ENCODE data around the gene ACOT4. TPM values are rescaled to one million over a fixed set of nuclear protein-coding genes. Genes with fewer than 3 reads are reported as not detected.
"Not testable (repeated sequence)": the region's sequence is repeated elsewhere in the genome, so short reads cannot be mapped to it uniquely, and the experiment has no call there.

The ACOT4 gene
- total RNA-seq = under 1 TPM in 6 of 8 experiments, not detected in 2; 0.16 to 0.52 (median 0.43) TPM

GRCh38 chr14:73591690-73592449 lies at the start of gene ACOT4:
Gene ACOT4 (plus strand): TSS chr14:73591873. CDS start chr14:73591960, 87 bp downstream.
- WGBS, 10 experiments = 2 to 16% (median 14%) methylated on average over 5 to 14 of the region's 89 CpGs; no CpG with 5 or more reads in 5 of the 10 experiments
- in situ Hi-C loops (cut with MboI; ENCODE audit: low pct_unique_long_range_greater_than_20kb in 2 of 9, low sequenced_read_pairs in 9 of 9, unreplicated experiment in 9 of 9) = no loop called here
- peak in 7 of 8 experiments; percentile 37 to 82 (median 62) for ATAC-seq (replicated peaks in 6 of 8)
- H3K4me1 ChIP-seq (replicated peaks in 1 of 2) = no peaks in the 10 kb centered on the region
- peak within 1 kb of the TSS; percentile 23 to 40 (median 34) for H3K4me3 ChIP-seq
- H3K27ac ChIP-seq = no peak within 1 kb of the TSS

GRCh38 chr14:73542961-73543360 lies 48.7 kb upstream of the ACOT4 start:
- ATAC-seq (replicated peaks in 6 of 8); H3K27ac ChIP-seq; H3K4me1 ChIP-seq (replicated peaks in 1 of 2); in situ Hi-C loops (cut with MboI; ENCODE audit: low pct_unique_long_range_greater_than_20kb in 2 of 9, low sequenced_read_pairs in 9 of 9, unreplicated experiment in 9 of 9); H3K4me3 ChIP-seq: not testable (repeated sequence)
- WGBS, 10 experiments = no CpG with 5 or more reads among the region's 7 CpGs

- in situ Hi-C loops (cut with MboI; ENCODE audit: low pct_unique_long_range_greater_than_20kb in 2 of 9, low sequenced_read_pairs in 9 of 9, unreplicated experiment in 9 of 9); H3K4me3 ChIP-seq; ATAC-seq (replicated peaks in 6 of 8); H3K27ac ChIP-seq; H3K4me1 ChIP-seq (replicated peaks in 1 of 2): not testable (repeated sequence)
- WGBS, 10 experiments = no CpG with 5 or more reads among the region's 1 CpG
Measured at GRCh38 chr14:73545353-73545752, 46.3 kb upstream of the ACOT4 start.

GRCh38 chr14:73549097-73549496 lies 42.6 kb upstream of the ACOT4 start:
- ATAC-seq (replicated peaks in 6 of 8); H3K4me3 ChIP-seq; in situ Hi-C loops (cut with MboI; ENCODE audit: low pct_unique_long_range_greater_than_20kb in 2 of 9, low sequenced_read_pairs in 9 of 9, unreplicated experiment in 9 of 9); H3K4me1 ChIP-seq (replicated peaks in 1 of 2); H3K27ac ChIP-seq: not testable (repeated sequence)
- WGBS, 10 experiments = 80% methylated on average over 1 of the region's 3 CpGs; no CpG with 5 or more reads in 9 of the 10 experiments

- no CpG with 5 or more reads among the region's 6 CpGs for WGBS, 10 experiments
- peak in 3 of 8 experiments; percentile 22 to 70 (median 41) for ATAC-seq (replicated peaks in 6 of 8)
Measured at GRCh38 chr14:73549889-73550524, 41.7 kb upstream of the ACOT4 start.

GRCh38 chr14:73553845-73554244 lies 37.8 kb upstream of the ACOT4 start:
- in situ Hi-C loops (cut with MboI; ENCODE audit: low pct_unique_long_range_greater_than_20kb in 2 of 9, low sequenced_read_pairs in 9 of 9, unreplicated experiment in 9 of 9) = no loop called here
- no peak overlapping the region for H3K4me3 ChIP-seq
- H3K27ac ChIP-seq = no peak overlapping the region
- no peaks in the 10 kb centered on the region for H3K4me1 ChIP-seq (replicated peaks in 1 of 2)
- 60 to 100% (median 96%) methylated on average over 1 to 4 of the region's 4 CpGs; no CpG with 5 or more reads in 3 of the 10 experiments for WGBS, 10 experiments
- ATAC-seq (replicated peaks in 6 of 8) = no peak

More at GRCh38 chr14:73549889-73550524, 41.7 kb upstream of the ACOT4 start:
- H3K27ac ChIP-seq; in situ Hi-C loops (cut with MboI; ENCODE audit: low pct_unique_long_range_greater_than_20kb in 2 of 9, low sequenced_read_pairs in 9 of 9, unreplicated experiment in 9 of 9); H3K4me3 ChIP-seq; H3K4me1 ChIP-seq (replicated peaks in 1 of 2): not testable (repeated sequence)

- ATAC-seq (replicated peaks in 6 of 8); H3K4me1 ChIP-seq (replicated peaks in 1 of 2); H3K4me3 ChIP-seq; in situ Hi-C loops (cut with MboI; ENCODE audit: low pct_unique_long_range_greater_than_20kb in 2 of 9, low sequenced_read_pairs in 9 of 9, unreplicated experiment in 9 of 9); H3K27ac ChIP-seq: not testable (repeated sequence)
- no CpG with 5 or more reads among the region's 2 CpGs for WGBS, 10 experiments
Measured at GRCh38 chr14:73557201-73557600, 34.5 kb upstream of the ACOT4 start.

GRCh38 chr14:73558238-73558637 lies 33.4 kb upstream of the ACOT4 start:
- no CpG with 5 or more reads among the region's 2 CpGs for WGBS, 10 experiments
- H3K27ac ChIP-seq; H3K4me3 ChIP-seq; H3K4me1 ChIP-seq (replicated peaks in 1 of 2); in situ Hi-C loops (cut with MboI; ENCODE audit: low pct_unique_long_range_greater_than_20kb in 2 of 9, low sequenced_read_pairs in 9 of 9, unreplicated experiment in 9 of 9): not testable (repeated sequence)
- ATAC-seq (replicated peaks in 6 of 8) = peak in 3 of 8 experiments; percentile 29 to 57 (median 56)

GRCh38 chr14:73562256-73562655 lies 29.4 kb upstream of the ACOT4 start:
- in situ Hi-C loops (cut with MboI; ENCODE audit: low pct_unique_long_range_greater_than_20kb in 2 of 9, low sequenced_read_pairs in 9 of 9, unreplicated experiment in 9 of 9); H3K4me3 ChIP-seq; H3K4me1 ChIP-seq (replicated peaks in 1 of 2); ATAC-seq (replicated peaks in 6 of 8); H3K27ac ChIP-seq: not testable (repeated sequence)
- 80 to 95% (median 89%) methylated on average over 1 to 7 of the region's 7 CpGs for WGBS, 10 experiments

- in situ Hi-C loops (cut with MboI; ENCODE audit: low pct_unique_long_range_greater_than_20kb in 2 of 9, low sequenced_read_pairs in 9 of 9, unreplicated experiment in 9 of 9); H3K4me1 ChIP-seq (replicated peaks in 1 of 2); ATAC-seq (replicated peaks in 6 of 8); H3K27ac ChIP-seq; H3K4me3 ChIP-seq: not testable (repeated sequence)
- WGBS, 10 experiments = 64 to 100% (median 94%) methylated on average over 1 to 4 of the region's 6 CpGs; no CpG with 5 or more reads in 1 of the 10 experiments
Measured at GRCh38 chr14:73562696-73563095, 29.0 kb upstream of the ACOT4 start.

GRCh38 chr14:73566431-73566830 lies 25.2 kb upstream of the ACOT4 start:
- H3K4me3 ChIP-seq; in situ Hi-C loops (cut with MboI; ENCODE audit: low pct_unique_long_range_greater_than_20kb in 2 of 9, low sequenced_read_pairs in 9 of 9, unreplicated experiment in 9 of 9); ATAC-seq (replicated peaks in 6 of 8); H3K4me1 ChIP-seq (replicated peaks in 1 of 2); H3K27ac ChIP-seq: not testable (repeated sequence)
- WGBS, 10 experiments = 100% methylated on average over 1 of the region's 18 CpGs; no CpG with 5 or more reads in 9 of the 10 experiments

GRCh38 chr14:73566935-73567334 lies 24.7 kb upstream of the ACOT4 start:
- ATAC-seq (replicated peaks in 6 of 8); H3K4me3 ChIP-seq; in situ Hi-C loops (cut with MboI; ENCODE audit: low pct_unique_long_range_greater_than_20kb in 2 of 9, low sequenced_read_pairs in 9 of 9, unreplicated experiment in 9 of 9); H3K27ac ChIP-seq; H3K4me1 ChIP-seq (replicated peaks in 1 of 2): not testable (repeated sequence)
- 80 to 94% (median 93%) methylated on average over 1 to 3 of the region's 6 CpGs; no CpG with 5 or more reads in 7 of the 10 experiments for WGBS, 10 experiments

- Histone ChIP-seq H3K4me1 (replicated peaks in 1 of 2) (peaks cover 0 to 7% of the 10 kb centered on the region in 2 donors), H3K4me3 (no peak overlapping the region), H3K27ac (no peak overlapping the region)
- WGBS, 10 experiments = 80 to 100% (median 94%) methylated on average over 1 to 7 of the region's 7 CpGs; no CpG with 5 or more reads in 2 of the 10 experiments
- no peak for ATAC-seq (replicated peaks in 6 of 8)
- in situ Hi-C loops (cut with MboI; ENCODE audit: low pct_unique_long_range_greater_than_20kb in 2 of 9, low sequenced_read_pairs in 9 of 9, unreplicated experiment in 9 of 9) = no loop called here
Measured at GRCh38 chr14:73567358-73567757, 24.3 kb upstream of the ACOT4 start.

All from motor neuron (in vitro differentiated cells).